Keratinocyte (primary cell): ENCODE measurements around the gene CCR8. TPM values are rescaled to one million over a fixed set of nuclear protein-coding genes. Genes with fewer than 3 reads are reported as not detected.

Experiments used
- DNase-seq: peaks from one replicate; pipeline ENCODE4 v3.0.0-alpha.2; 2011; ENCODE audit warnings: low read depth, missing footprints, low spot score
- FAIRE-seq: peaks from 2 replicates; lab custom pipeline; 2011; peaks lifted over from hg19 to GRCh38; lab: Jason Lieb, UNC
- H2AFZ ChIP-seq: 2 replicates; pipeline ENCODE4 v1.6.0; 2012; ENCODE audit warnings: low read length, control low read depth, inconsistent platforms; ENCODE audit not compliant: control insufficient read depth
- H3K27ac ChIP-seq: 2 replicates; pipeline ENCODE4 v1.5.1; 2011; ENCODE audit warnings: low read length; ENCODE audit not compliant: control insufficient read depth, insufficient read depth
- H3K27me3 ChIP-seq: 3 replicates; pipeline ENCODE4 v1.6.0; 2011; ENCODE audit warnings: low read length; ENCODE audit not compliant: control insufficient read depth, insufficient read depth; ENCODE audit errors: extremely low read depth
- H3K36me3 ChIP-seq, 2 experiments: 2 replicates in 1 of 2; 3 replicates in 1 of 2; pipeline ENCODE4 v1.5.1; 2011; ENCODE audit warnings: low read length in 2 of 2, mild to moderate bottlenecking in 1 of 2; ENCODE audit not compliant: control insufficient read depth in 2 of 2, insufficient read depth in 2 of 2; ENCODE audit errors: extremely low read depth in 1 of 2
- H3K4me1 ChIP-seq: 3 replicates; pipeline ENCODE4 v1.5.1; 2011; ENCODE audit warnings: low read length; ENCODE audit not compliant: control insufficient read depth, insufficient read depth; ENCODE audit errors: extremely low read depth
- H3K4me2 ChIP-seq: 3 replicates; pipeline ENCODE4 v1.6.0; 2011; ENCODE audit warnings: low read depth, low read length; ENCODE audit not compliant: control insufficient read depth, insufficient read depth; ENCODE audit errors: extremely low read depth
- H3K4me3 ChIP-seq, 3 experiments: fragments of 200-600 bp in 1 of 3; sonication (generic) in 1 of 3; 2 replicates in 2 of 3; 3 replicates in 1 of 3; pipeline ENCODE4 v1.5.1; 2011 to 2016; ENCODE audit warnings: low read length in 3 of 3, mild to moderate bottlenecking in 3 of 3, control low read depth in 2 of 3, inconsistent platforms in 1 of 3, low read depth in 1 of 3, mixed read lengths in 1 of 3, mixed run types in 1 of 3, moderate library complexity in 1 of 3; ENCODE audit not compliant: control insufficient read depth in 2 of 3, insufficient read depth in 2 of 3; ENCODE audit errors: extremely low read depth in 1 of 3
- H3K79me2 ChIP-seq: 2 replicates; pipeline ENCODE4 v1.6.0; 2012; ENCODE audit warnings: low read length; ENCODE audit not compliant: control insufficient read depth, insufficient read depth
- H3K9ac ChIP-seq: 3 replicates; pipeline ENCODE4 v1.6.0; 2011; ENCODE audit warnings: low read length; ENCODE audit not compliant: control insufficient read depth, insufficient read depth; ENCODE audit errors: extremely low read depth
- H3K9me1 ChIP-seq: 3 replicates; pipeline ENCODE4 v1.6.0; 2011; ENCODE audit warnings: low read length; ENCODE audit not compliant: control insufficient read depth, insufficient read depth; ENCODE audit errors: extremely low read depth
- H3K9me3 ChIP-seq: 2 replicates; pipeline ENCODE4 v1.5.1; 2012; ENCODE audit warnings: low read depth, low read length; ENCODE audit not compliant: control insufficient read depth
- H4K20me1 ChIP-seq: 3 replicates; pipeline ENCODE4 v1.6.0; 2011; ENCODE audit warnings: low read length; ENCODE audit not compliant: control insufficient read depth, insufficient read depth; ENCODE audit errors: extremely low read depth
- EZH2 ChIP-seq: IDR thresholded peaks from one replicate; pipeline ENCODE4 v1.6.1; 2012; ENCODE audit warnings: inconsistent platforms, mild to moderate bottlenecking, low read length, moderate library complexity
- dilution Hi-C: fragments of 300-500 bp; cut with MboI; formaldehyde crosslinking; loops from one replicate; pipeline ENCODE4 v1.7.0; 2020; ENCODE audit warnings: low sequenced_read_pairs; ENCODE audit not compliant: extremely low pct_ligation_motif_present
- polyA plus RNA-seq, 5 experiments: library from polyadenylated mRNA; depleted of rRNA in 3 of 5; stranded (reverse) in 3 of 5; stranded (forward) in 1 of 5; unstranded in 1 of 5; fragments of >200 nt; gene quantifications; 1 replicate in 1 of 5; 2 replicates in 3 of 5; 3 replicates in 1 of 5; pipeline versions ENCODE4 v1.2.1 to v1.2.3, GENCODE V29; 2011 to 2012; ENCODE audit warnings: missing spikeins in 2 of 5, low read depth in 1 of 5, low replicate concordance in 1 of 5
- TF ChIP-seq, protein P1 (sequence below), 3 experiments: IDR thresholded peaks in 1 of 3; conservative IDR thresholded peaks in 1 of 3; optimal IDR thresholded peaks in 1 of 3; 2 replicates in 2 of 3; 3 replicates in 1 of 3; pipeline versions ENCODE3 to v1.5.1; 2011; ENCODE audit warnings: low read length in 3 of 3, mild to moderate bottlenecking in 3 of 3, moderate library complexity in 2 of 3, control low read depth in 1 of 3, inconsistent platforms in 1 of 3; ENCODE audit not compliant: insufficient read depth in 2 of 3; ENCODE audit errors: extremely low read depth in 1 of 3

CCR8 gene
- polyA plus RNA-seq, 1 donor (not counting 4 experiments of a cell fraction or from before 2014, with no cell fraction given): not detected

DNA sequence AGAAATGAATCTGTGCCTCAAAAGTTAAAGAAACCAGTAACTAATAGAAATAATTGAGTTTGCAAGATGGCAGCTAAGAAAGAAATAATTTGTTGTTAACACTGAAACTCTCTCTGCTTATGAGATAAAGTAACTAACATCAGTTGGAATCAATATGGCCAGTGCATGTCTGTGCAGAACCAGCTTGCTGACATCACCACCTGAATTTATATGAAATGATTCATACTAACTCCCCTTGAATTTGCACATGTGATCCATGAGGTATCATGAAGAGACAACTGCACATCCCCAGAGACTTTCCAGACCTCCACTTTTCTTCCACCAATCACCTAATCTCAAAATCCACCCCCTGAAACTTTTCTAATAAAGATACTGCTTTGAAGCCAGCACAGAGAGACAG is 43.3 kb downstream of the CCR8 start:
- peak; percentile 58 for FAIRE-seq

DNA sequence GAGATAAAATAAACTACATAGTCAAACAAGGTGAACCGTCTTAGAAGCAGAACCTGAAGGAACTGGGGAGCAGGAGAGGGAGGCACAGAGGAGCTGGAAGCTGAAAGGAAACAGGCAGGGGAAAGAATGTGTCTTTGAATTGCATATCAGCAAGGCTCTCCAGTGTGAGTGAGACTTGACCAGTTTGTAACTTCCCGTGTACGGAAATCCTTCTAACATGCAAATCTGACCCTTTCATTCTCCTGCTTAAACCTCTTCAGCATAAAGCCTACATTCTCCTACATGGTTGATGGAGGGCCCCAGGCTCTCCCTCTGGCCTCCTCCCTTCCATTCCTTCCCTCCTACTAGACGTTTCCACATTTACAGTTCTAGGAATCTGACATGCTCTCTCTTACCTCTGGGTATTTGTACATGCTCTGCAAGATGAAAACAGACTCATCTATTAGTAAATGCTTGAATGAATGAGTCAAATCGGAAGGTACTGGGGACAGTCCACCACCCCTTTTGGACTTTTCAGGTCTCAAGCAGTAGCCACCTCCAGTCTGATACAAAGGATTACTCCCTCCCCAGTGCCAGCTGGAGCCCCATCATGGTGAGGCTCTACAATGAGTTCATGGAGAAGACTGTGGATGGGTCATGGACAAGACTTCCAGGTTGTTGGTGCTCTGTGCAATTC is 47.6 kb downstream of the CCR8 start:
- Histone ChIP-seq H3K4me2 (no peak overlapping the region), H3K27me3 (no peaks in the 10 kb centered on the region), H3K79me2 (no peaks in the 10 kb centered on the region), H3K9ac (no peak overlapping the region), H3K27ac (no peak overlapping the region), H3K36me3 (no peaks in the 10 kb centered on the region), H3K4me1 (peaks cover 5% of the 10 kb centered on the region), H4K20me1 (no peaks in the 10 kb centered on the region), H3K9me3 (no peaks in the 10 kb centered on the region), H3K4me3 (no peak overlapping the region), H2AFZ (no peak overlapping the region), H3K9me1 (no peaks in the 10 kb centered on the region)
- DNase-seq (no peak), FAIRE-seq (no peak)
- TF ChIP-seq, protein P1, sequence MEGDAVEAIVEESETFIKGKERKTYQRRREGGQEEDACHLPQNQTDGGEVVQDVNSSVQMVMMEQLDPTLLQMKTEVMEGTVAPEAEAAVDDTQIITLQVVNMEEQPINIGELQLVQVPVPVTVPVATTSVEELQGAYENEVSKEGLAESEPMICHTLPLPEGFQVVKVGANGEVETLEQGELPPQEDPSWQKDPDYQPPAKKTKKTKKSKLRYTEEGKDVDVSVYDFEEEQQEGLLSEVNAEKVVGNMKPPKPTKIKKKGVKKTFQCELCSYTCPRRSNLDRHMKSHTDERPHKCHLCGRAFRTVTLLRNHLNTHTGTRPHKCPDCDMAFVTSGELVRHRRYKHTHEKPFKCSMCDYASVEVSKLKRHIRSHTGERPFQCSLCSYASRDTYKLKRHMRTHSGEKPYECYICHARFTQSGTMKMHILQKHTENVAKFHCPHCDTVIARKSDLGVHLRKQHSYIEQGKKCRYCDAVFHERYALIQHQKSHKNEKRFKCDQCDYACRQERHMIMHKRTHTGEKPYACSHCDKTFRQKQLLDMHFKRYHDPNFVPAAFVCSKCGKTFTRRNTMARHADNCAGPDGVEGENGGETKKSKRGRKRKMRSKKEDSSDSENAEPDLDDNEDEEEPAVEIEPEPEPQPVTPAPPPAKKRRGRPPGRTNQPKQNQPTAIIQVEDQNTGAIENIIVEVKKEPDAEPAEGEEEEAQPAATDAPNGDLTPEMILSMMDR (optimal IDR thresholded peaks at IDR 0.05 in 1 of 3, IDR thresholded peaks at IDR 0.05 in 1 of 3, conservative IDR thresholded peaks at IDR 0.05 in 1 of 3; ENCODE audit: extremely low read depth in 1 of 3, insufficient read depth in 2 of 3, low read length in 3 of 3): no peak
- TF ChIP-seq EZH2: no peak
- dilution Hi-C loops: no loop called here

More for the DNA sequence above, 43.3 kb downstream of the CCR8 start:
- no peak overlapping the region for H3K9ac ChIP-seq
- no peak overlapping the region for H3K4me3 ChIP-seq
- H3K36me3 ChIP-seq: no peaks in the 10 kb centered on the region
- H3K79me2 ChIP-seq: no peaks in the 10 kb centered on the region
- H3K4me2 ChIP-seq: peak overlapping the region; percentile 37
- dilution Hi-C loops: no loop called here
- peak overlapping the region; percentile 43 for H3K27ac ChIP-seq
- no peaks in the 10 kb centered on the region for H3K9me1 ChIP-seq
- H4K20me1 ChIP-seq: no peaks in the 10 kb centered on the region
- H2AFZ ChIP-seq: peak overlapping the region; percentile 78
- H3K27me3 ChIP-seq: no peaks in the 10 kb centered on the region
- TF ChIP-seq, protein P1 (optimal IDR thresholded peaks at IDR 0.05 in 1 of 3, IDR thresholded peaks at IDR 0.05 in 1 of 3, conservative IDR thresholded peaks at IDR 0.05 in 1 of 3; ENCODE audit: extremely low read depth in 1 of 3, insufficient read depth in 2 of 3, low read length in 3 of 3): no peak
- TF ChIP-seq EZH2: no peak
- H3K4me1 ChIP-seq: peaks cover 5% of the 10 kb centered on the region
- no peak for DNase-seq
- H3K9me3 ChIP-seq: no peaks in the 10 kb centered on the region
